Measurements from ENCODE around the gene OCA2.

The OCA2 gene

DNA sequence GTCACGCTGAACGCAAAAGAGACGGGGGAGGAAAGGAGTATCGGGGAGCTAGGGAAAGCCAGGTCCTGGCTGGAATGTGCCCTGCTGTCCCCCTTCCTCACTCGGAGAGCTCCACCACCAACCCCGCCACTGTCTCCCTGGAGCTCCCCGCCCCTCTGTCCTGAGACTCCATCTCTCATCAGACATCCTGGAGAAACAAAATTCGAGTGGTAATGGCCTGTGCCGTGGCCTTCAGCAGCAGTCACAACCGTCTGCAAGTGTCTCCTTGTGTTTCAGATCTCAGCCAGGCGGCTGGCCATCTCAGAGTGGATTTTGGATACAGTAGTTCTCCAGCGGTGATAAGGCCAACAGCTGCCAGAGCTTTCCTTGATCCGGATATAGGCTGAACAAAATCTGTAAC, 76.9 kb downstream of the OCA2 start:
- no peaks in the 10 kb centered on the region for H3K36me3 ChIP-seq (ENCODE audit: control insufficient read depth in 2 of 2, insufficient read depth in 2 of 2, low read length in 2 of 2)
- H3K4me1 ChIP-seq (ENCODE audit: control insufficient read depth, insufficient read depth, low read length) = no peaks in the 10 kb centered on the region
- H3K9me3 ChIP-seq (ENCODE audit: control insufficient read depth in 2 of 2, low read length in 2 of 2) = no peaks in the 10 kb centered on the region
- no peak overlapping the region for H3K4me3 ChIP-seq (ENCODE audit: low read length in 2 of 2)
- H3K9ac ChIP-seq (ENCODE audit: low read length in 2 of 2) = no peak overlapping the region
- H3K27ac ChIP-seq (ENCODE audit: low read length) = no peak overlapping the region
- no peaks in the 10 kb centered on the region for H3K27me3 ChIP-seq (ENCODE audit: control insufficient read depth in 1 of 2, insufficient read depth in 2 of 2, low read length in 2 of 2)

GRCh38 chr15:28021281-28022039, 77.7 kb downstream of the OCA2 start:
- Histone ChIP-seq H3K36me3 (ENCODE audit: control insufficient read depth in 2 of 2, insufficient read depth in 2 of 2, low read length in 2 of 2) (no peaks in the 10 kb centered on the region), H3K27ac (ENCODE audit: low read length) (no peak overlapping the region), H3K9me3 (ENCODE audit: control insufficient read depth in 2 of 2, low read length in 2 of 2) (no peaks in the 10 kb centered on the region), H3K9ac (ENCODE audit: low read length in 2 of 2) (no peak overlapping the region), H3K4me1 (ENCODE audit: control insufficient read depth, insufficient read depth, low read length) (no peaks in the 10 kb centered on the region), H3K4me3 (ENCODE audit: low read length in 2 of 2) (no peak overlapping the region), H3K27me3 (ENCODE audit: control insufficient read depth in 1 of 2, insufficient read depth in 2 of 2, low read length in 2 of 2) (no peaks in the 10 kb centered on the region)

GRCh38 chr15:28020644-28021043, 78.5 kb downstream of the OCA2 start:
- no peaks in the 10 kb centered on the region for H3K36me3 ChIP-seq (ENCODE audit: control insufficient read depth in 2 of 2, insufficient read depth in 2 of 2, low read length in 2 of 2)
- no peak overlapping the region for H3K9ac ChIP-seq (ENCODE audit: low read length in 2 of 2)
- H3K4me1 ChIP-seq (ENCODE audit: control insufficient read depth, insufficient read depth, low read length) = no peaks in the 10 kb centered on the region
- H3K4me3 ChIP-seq (ENCODE audit: low read length in 2 of 2) = no peak overlapping the region
- no peaks in the 10 kb centered on the region for H3K9me3 ChIP-seq (ENCODE audit: control insufficient read depth in 2 of 2, low read length in 2 of 2)
- H3K27me3 ChIP-seq (ENCODE audit: control insufficient read depth in 1 of 2, insufficient read depth in 2 of 2, low read length in 2 of 2) = no peaks in the 10 kb centered on the region
- no peak overlapping the region for H3K27ac ChIP-seq (ENCODE audit: low read length)

DNA sequence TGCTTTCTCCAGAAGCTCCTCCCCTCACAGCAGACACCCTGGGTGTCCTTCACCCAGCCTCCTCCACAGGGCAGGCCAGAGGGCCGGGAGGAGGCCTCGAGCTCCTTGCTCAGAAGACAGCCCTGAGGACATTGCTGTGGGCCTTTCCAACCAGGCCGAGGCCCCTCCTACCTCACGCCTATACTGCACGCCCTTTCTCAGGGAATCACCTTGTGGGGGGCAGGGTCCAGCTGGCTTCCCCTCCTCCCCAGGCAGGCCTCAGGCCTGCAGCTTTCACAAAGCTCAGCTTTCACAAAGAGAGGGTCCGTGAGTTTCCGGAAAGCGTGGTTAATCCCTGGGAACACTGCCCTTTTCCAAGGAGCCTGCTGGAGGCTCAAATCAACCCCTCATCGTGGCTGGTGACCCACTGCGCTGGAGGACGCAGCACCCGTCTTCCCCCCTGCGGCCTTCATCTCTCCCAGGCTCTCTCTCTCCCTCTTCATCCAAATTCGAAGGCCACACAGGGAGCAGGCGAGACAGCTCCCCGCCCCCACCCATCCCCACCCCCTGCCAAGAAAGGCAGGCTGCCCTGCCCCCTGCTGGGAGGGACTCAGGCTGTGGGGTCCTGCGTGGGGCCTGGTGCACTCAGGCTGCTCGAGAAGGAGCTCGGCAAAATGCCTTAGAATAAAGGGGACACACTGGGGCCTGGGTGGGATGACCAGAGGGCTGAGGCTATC, 79.4 kb downstream of the OCA2 start:
- no peak overlapping the region for H3K27ac ChIP-seq (ENCODE audit: low read length)
- no peaks in the 10 kb centered on the region for H3K4me1 ChIP-seq (ENCODE audit: control insufficient read depth, insufficient read depth, low read length)
- no peaks in the 10 kb centered on the region for H3K9me3 ChIP-seq (ENCODE audit: control insufficient read depth in 2 of 2, low read length in 2 of 2)
- no peaks in the 10 kb centered on the region for H3K36me3 ChIP-seq (ENCODE audit: control insufficient read depth in 2 of 2, insufficient read depth in 2 of 2, low read length in 2 of 2)
- H3K9ac ChIP-seq (ENCODE audit: low read length in 2 of 2) = no peak overlapping the region
- no peak overlapping the region for H3K4me3 ChIP-seq (ENCODE audit: low read length in 2 of 2)
- no peaks in the 10 kb centered on the region for H3K27me3 ChIP-seq (ENCODE audit: control insufficient read depth in 1 of 2, insufficient read depth in 2 of 2, low read length in 2 of 2)

GRCh38 chr15:28018291-28019044, 80.6 kb downstream of the OCA2 start:
- Histone ChIP-seq H3K4me3 (ENCODE audit: low read length in 2 of 2) (no peak overlapping the region), H3K9me3 (ENCODE audit: control insufficient read depth in 2 of 2, low read length in 2 of 2) (no peaks in the 10 kb centered on the region), H3K9ac (ENCODE audit: low read length in 2 of 2) (no peak overlapping the region), H3K4me1 (ENCODE audit: control insufficient read depth, insufficient read depth, low read length) (no peaks in the 10 kb centered on the region), H3K36me3 (ENCODE audit: control insufficient read depth in 2 of 2, insufficient read depth in 2 of 2, low read length in 2 of 2) (no peaks in the 10 kb centered on the region), H3K27me3 (ENCODE audit: control insufficient read depth in 1 of 2, insufficient read depth in 2 of 2, low read length in 2 of 2) (no peaks in the 10 kb centered on the region), H3K27ac (ENCODE audit: low read length) (no peak overlapping the region)

DNA sequence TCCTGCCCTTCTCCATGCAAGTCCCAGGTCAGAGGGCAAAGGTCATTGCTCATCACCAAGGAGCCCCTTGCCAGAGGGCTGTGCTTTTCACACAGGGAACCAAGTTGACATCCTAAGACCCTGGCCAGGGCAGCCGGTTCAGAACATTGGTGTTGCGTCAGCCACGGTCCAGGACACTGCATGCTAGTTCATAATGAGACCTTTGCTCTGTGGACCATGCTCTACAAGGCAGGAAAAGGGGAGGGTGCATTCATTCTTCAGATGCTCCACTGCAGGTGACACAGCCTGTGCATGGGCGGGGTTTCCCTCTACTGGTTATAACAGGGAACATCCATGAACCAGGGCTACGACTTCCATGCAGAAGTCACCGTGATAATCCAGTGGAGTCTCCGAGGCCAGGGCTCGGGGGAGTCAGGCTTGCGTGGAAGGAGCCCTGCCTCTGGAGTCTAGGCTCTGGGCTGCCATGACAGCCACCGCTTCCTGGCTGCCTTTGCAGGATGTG, 81.6 kb downstream of the OCA2 start:
- Histone ChIP-seq H3K4me3 (ENCODE audit: low read length in 2 of 2) (no peak overlapping the region), H3K4me1 (ENCODE audit: control insufficient read depth, insufficient read depth, low read length) (no peaks in the 10 kb centered on the region), H3K9ac (ENCODE audit: low read length in 2 of 2) (no peak overlapping the region), H3K9me3 (ENCODE audit: control insufficient read depth in 2 of 2, low read length in 2 of 2) (no peaks in the 10 kb centered on the region), H3K27me3 (ENCODE audit: control insufficient read depth in 1 of 2, insufficient read depth in 2 of 2, low read length in 2 of 2) (no peaks in the 10 kb centered on the region), H3K36me3 (ENCODE audit: control insufficient read depth in 2 of 2, insufficient read depth in 2 of 2, low read length in 2 of 2) (no peaks in the 10 kb centered on the region), H3K27ac (ENCODE audit: low read length) (no peak overlapping the region)

- no peaks in the 10 kb centered on the region for H3K27me3 ChIP-seq (ENCODE audit: control insufficient read depth in 1 of 2, insufficient read depth in 2 of 2, low read length in 2 of 2)
- no peaks in the 10 kb centered on the region for H3K4me1 ChIP-seq (ENCODE audit: control insufficient read depth, insufficient read depth, low read length)
- no peak overlapping the region for H3K9ac ChIP-seq (ENCODE audit: low read length in 2 of 2)
- no peaks in the 10 kb centered on the region for H3K9me3 ChIP-seq (ENCODE audit: control insufficient read depth in 2 of 2, low read length in 2 of 2)
- H3K36me3 ChIP-seq (ENCODE audit: control insufficient read depth in 2 of 2, insufficient read depth in 2 of 2, low read length in 2 of 2) = no peaks in the 10 kb centered on the region
- H3K27ac ChIP-seq (ENCODE audit: low read length) = no peak overlapping the region
- H3K4me3 ChIP-seq (ENCODE audit: low read length in 2 of 2) = no peak overlapping the region
Measured at GRCh38 chr15:28015855-28016254, 83.3 kb downstream of the OCA2 start.

DNA sequence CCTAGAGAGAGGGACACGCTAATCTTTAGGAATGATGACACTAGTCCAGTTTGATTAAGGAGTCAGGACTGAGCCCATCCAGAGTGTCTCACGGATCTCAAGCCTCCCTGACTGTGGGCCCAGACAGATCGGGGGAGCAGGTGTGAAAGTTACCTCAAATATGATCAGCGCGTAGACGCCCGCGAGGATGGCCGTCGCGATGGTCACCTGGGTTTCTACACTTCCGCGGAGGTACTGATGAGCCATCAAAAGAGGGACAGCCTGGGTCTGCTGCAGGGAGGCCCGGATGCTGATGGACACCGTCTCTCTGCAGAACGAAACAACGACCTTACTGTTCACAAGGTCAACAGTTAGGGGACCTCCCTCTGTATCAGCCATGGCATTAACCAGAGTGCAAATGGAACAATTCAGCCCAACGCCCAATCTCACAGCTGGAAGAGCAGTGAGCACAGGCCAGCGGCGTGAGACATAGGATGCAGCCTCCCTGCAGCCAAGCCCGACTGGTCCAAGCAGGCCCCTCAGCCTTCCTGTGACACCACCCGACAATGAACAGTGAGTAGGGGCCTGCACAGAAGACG, 84.4 kb downstream of the OCA2 start:
- no peak overlapping the region for H3K4me3 ChIP-seq (ENCODE audit: low read length in 2 of 2)
- no peak overlapping the region for H3K9ac ChIP-seq (ENCODE audit: low read length in 2 of 2)
- H3K27me3 ChIP-seq (ENCODE audit: control insufficient read depth in 1 of 2, insufficient read depth in 2 of 2, low read length in 2 of 2) = no peaks in the 10 kb centered on the region
- no peaks in the 10 kb centered on the region for H3K4me1 ChIP-seq (ENCODE audit: control insufficient read depth, insufficient read depth, low read length)
- no peak overlapping the region for H3K27ac ChIP-seq (ENCODE audit: low read length)
- no peaks in the 10 kb centered on the region for H3K9me3 ChIP-seq (ENCODE audit: control insufficient read depth in 2 of 2, low read length in 2 of 2)
- H3K36me3 ChIP-seq (ENCODE audit: control insufficient read depth in 2 of 2, insufficient read depth in 2 of 2, low read length in 2 of 2) = no peaks in the 10 kb centered on the region

GRCh38 chr15:28013976-28014375, 85.1 kb downstream of the OCA2 start:
- Histone ChIP-seq H3K4me3 (ENCODE audit: low read length in 2 of 2) (no peak overlapping the region), H3K4me1 (ENCODE audit: control insufficient read depth, insufficient read depth, low read length) (no peaks in the 10 kb centered on the region), H3K9me3 (ENCODE audit: control insufficient read depth in 2 of 2, low read length in 2 of 2) (no peaks in the 10 kb centered on the region), H3K9ac (ENCODE audit: low read length in 2 of 2) (no peak overlapping the region), H3K27me3 (ENCODE audit: control insufficient read depth in 1 of 2, insufficient read depth in 2 of 2, low read length in 2 of 2) (no peaks in the 10 kb centered on the region), H3K36me3 (ENCODE audit: control insufficient read depth in 2 of 2, insufficient read depth in 2 of 2, low read length in 2 of 2) (no peaks in the 10 kb centered on the region), H3K27ac (ENCODE audit: low read length) (no peak overlapping the region)

DNA sequence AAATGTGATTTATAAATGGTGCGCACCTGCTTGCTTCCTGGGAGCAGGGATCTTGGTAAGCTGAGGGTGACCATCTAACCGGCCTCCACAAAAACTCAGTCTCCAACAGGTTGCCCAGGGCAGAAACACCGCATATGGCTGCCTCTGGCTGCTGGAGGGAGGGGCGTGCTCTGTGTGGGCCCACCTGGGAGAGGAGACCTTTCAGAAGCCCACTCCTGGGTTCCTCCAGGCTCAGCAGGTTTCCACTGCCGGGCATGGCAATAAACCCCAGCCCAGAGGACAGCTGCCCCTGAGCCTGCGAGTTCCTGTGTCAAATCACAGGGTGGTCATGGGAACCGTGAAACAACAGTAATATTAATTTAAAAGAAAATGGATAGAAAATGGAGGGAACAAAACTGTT, 85.6 kb downstream of the OCA2 start:
- Histone ChIP-seq H3K4me1 (ENCODE audit: control insufficient read depth, insufficient read depth, low read length) (no peaks in the 10 kb centered on the region), H3K9me3 (ENCODE audit: control insufficient read depth in 2 of 2, low read length in 2 of 2) (no peaks in the 10 kb centered on the region), H3K27ac (ENCODE audit: low read length) (no peak overlapping the region), H3K9ac (ENCODE audit: low read length in 2 of 2) (no peak overlapping the region), H3K27me3 (ENCODE audit: control insufficient read depth in 1 of 2, insufficient read depth in 2 of 2, low read length in 2 of 2) (no peaks in the 10 kb centered on the region), H3K4me3 (ENCODE audit: low read length in 2 of 2) (no peak overlapping the region), H3K36me3 (ENCODE audit: control insufficient read depth in 2 of 2, insufficient read depth in 2 of 2, low read length in 2 of 2) (no peaks in the 10 kb centered on the region)
